WI38 (cell line): ENCODE measurements around the gene UBTF.

Source experiments
- H3K4me3 ChIP-seq: 2 replicates; pipeline ENCODE4 v1.5.1; 2011; ENCODE audit warnings: low read depth, mild to moderate bottlenecking, control low read depth, low read length
- TF ChIP-seq, protein P1 (sequence below): IDR thresholded peaks from 2 replicates; pipeline ENCODE4 v1.5.1; 2012; ENCODE audit warnings: low read depth, mild to moderate bottlenecking, control low read depth, low read length

UBTF gene

DNA sequence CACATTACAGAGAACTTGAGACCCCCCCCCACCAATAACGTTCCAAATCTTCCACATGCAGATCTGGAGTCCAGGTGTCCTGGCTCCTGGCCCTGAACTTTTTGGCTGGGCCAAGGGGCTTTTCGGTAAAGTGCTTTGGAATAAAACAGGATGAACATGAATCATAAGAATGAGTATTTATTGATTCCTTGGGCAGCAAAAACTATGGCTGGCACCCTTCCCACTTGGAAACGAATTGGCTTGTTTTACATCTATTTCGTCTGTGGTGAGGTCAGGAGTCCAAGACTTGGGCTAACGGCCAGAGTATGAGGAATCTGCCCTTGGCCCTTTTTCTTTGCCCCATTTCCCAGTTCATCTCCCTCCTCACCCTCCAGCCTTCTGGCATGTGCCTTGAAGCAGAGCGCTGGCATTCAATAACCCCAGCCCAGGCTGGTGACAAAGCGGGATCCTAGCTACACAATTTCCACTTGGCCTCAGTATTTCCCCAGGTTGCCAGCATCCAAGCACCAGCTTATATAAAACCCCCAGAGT, 4.1 kb upstream of the UBTF start:
- TF ChIP-seq, protein P1, sequence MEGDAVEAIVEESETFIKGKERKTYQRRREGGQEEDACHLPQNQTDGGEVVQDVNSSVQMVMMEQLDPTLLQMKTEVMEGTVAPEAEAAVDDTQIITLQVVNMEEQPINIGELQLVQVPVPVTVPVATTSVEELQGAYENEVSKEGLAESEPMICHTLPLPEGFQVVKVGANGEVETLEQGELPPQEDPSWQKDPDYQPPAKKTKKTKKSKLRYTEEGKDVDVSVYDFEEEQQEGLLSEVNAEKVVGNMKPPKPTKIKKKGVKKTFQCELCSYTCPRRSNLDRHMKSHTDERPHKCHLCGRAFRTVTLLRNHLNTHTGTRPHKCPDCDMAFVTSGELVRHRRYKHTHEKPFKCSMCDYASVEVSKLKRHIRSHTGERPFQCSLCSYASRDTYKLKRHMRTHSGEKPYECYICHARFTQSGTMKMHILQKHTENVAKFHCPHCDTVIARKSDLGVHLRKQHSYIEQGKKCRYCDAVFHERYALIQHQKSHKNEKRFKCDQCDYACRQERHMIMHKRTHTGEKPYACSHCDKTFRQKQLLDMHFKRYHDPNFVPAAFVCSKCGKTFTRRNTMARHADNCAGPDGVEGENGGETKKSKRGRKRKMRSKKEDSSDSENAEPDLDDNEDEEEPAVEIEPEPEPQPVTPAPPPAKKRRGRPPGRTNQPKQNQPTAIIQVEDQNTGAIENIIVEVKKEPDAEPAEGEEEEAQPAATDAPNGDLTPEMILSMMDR, result no peak
- no peak overlapping the region for H3K4me3 ChIP-seq

DNA sequence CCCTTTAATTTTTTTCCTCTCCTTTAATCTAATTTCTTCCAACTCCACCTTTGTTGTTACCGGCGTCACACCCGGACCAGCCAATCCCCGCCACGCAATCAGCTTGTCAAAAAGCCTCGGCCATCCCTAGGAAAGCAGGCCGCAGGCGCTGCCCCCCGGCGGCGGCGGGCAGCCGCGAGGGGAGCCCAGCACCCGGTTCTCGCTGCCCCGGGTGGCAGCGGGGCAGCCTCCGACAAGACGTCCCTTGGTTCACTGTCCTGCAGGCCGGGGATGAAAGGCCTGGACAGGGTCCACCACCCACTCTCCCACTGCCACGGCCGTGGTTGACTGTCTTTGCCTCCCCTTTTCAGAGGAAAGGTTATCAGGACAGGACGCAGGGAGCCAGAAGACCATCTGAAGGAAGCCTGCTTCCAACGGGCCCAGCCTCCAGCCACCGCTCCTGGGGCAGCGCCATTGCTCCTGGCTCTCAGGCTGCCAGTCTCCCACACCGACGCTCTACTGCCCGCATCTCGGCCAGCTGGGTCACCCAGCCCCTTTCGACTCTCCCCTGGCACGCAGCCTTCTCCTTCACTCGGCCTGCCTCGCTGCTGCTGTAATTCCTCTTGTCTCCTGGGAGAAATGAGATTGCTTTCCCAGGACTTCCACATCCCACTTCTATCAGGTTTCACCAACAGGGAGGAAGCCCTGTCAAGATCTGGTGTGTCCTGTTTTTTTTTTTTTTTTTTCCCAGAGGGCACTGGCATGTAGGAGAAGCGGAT, 2.8 kb upstream of the UBTF start:
- TF ChIP-seq, protein P1, result no peak; the same call in 1 of the 2 replicates
- peak overlapping the region; percentile 82 for H3K4me3 ChIP-seq

- H3K4me3 ChIP-seq, result peak overlapping the region; percentile 82
- TF ChIP-seq, protein P1, result no peak
These were observed 2.3 kb upstream of the UBTF start for GRCh38 chr17:44221862-44222111.

DNA sequence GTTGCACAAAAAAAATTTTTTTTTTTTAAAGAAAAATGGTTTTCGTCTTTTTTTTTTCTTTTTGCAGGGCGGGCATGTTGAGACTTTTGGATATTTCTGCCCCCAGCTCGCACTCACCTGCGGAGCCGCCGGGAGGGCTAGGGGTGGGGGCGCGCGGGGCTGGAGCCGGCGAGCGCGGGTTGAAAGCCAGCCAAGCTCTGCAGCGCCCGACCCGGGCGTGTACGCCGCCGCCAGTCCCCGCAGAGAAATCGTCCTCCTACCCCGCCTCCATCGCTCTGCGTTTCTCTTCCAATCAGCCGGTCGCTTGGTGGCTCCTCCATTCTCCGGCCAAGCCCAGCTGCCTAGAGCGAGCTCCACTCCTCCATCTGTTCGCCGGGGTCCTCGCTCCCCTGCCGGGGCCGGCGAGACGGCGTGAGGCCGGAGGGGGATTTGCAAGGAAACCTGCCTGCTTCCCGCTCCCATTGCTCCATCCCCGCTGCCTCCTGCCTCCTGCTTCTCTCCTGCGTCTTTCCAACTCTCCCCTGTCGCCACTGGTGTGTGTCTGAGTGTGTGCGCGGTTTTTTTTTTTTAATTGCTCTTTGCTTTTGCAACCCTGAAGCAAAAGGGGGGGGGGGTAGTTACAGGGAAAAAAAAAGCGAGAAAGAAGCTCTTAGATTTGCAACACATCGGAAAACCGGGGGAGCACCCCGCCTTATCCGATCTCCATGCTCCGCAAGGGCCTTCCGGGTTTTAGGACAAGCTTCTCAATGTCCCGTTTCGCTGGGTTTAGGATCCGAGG, 1.8 kb upstream of the UBTF start:
- TF ChIP-seq, protein P1, result no peak

GRCh38 chr17:44220213-44221083, 973 bp upstream of the UBTF start:
- H3K4me3 ChIP-seq, result peak overlapping the region; percentile 82
- TF ChIP-seq, protein P1, result no peak

More for the DNA sequence above, 1.8 kb upstream of the UBTF start:
- peak overlapping the region; percentile 82 for H3K4me3 ChIP-seq

- TF ChIP-seq, protein P1, result no peak
These were observed 313 bp downstream of the UBTF start for GRCh38 chr17:44219108-44219615.

More at GRCh38 chr17:44219108-44219615, 313 bp downstream of the UBTF start:
- peak overlapping the region; percentile 82 for H3K4me3 ChIP-seq
